Measurements from ENCODE around the gene NHLRC1.

NHLRC1 gene

DNA sequence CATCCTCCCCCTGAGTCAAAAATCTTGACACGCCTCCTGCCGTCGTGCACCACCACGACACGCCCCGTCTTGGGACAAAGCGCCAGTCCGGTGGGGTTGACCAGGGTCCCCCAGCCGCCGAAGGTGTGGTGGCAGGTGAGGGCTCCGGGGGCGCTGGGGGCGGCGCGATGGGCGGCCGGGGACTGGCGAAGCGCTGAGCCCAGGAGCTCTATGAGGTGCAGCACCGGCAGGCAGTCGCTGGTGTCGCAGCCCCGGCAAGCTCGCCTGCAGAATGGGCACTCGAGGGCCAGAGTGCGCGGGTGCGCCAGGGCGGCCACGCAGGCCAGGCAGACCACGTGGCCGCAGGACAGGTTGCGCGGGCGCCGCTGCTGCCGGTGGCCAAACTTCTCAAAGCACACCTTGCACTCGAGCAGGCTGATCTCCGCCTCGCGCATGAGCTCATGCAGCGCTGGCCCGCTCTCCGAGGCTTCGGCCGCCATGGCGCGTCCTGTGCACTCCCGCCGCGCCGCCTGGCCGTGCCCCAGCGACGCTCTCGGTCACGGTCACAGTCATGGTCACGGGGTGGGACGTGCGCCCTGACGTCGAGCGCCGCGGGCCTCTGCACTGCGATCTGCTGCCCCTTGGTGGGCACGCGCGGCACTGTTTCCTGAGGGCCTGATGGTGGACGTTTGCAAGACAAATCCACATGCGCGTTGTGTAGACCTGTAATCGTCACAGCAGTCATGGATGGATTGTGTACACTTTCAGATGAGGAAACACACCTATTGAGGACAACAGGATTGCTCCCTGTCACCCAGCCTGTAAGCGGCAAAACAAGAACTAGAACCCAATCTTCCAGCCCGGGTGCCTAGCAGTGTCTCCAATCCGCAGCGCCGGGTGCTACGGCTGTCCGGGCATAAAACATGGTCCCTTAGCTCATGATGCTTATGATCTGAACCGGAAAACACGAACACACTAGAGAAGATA, at the start of gene NHLRC1:
NHLRC1 (minus strand) TSS at position 550 of the 966 bp plus-strand sequence; CDS start at position 479, 71 bp downstream.
- peak; percentile 94 for TF ChIP-seq CTCF (IDR thresholded peaks at IDR 0.05)
- no peak for TF ChIP-seq ZFX (IDR thresholded peaks at IDR 0.05; ENCODE audit: borderline replicate concordance)
- H3K27ac ChIP-seq = peak within 1 kb of the TSS; percentile 70

DNA sequence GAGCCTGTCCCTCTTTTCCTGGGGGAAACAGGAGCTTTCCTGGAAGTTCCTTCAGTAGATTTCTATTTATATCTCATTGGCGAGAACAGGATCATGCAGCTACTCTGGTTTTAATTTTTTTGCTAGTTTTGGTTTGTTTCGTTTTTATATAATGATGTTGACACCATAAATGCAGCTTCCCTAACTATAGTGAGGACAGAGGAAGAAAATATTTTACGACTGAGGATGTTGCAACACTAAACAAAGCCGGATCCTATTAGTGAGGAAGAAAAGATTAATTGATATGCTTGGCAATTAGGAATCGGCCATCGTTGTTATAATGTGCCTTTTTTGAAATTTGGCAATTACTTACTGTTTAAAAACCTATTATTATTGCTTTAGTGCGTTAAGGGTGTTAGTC, 49.4 kb upstream of the NHLRC1 start:
- H3K27ac ChIP-seq = no peak overlapping the region
- TF ChIP-seq ZFX (IDR thresholded peaks at IDR 0.05; ENCODE audit: borderline replicate concordance) (no peak), CTCF (IDR thresholded peaks at IDR 0.05) (no peak)

DNA sequence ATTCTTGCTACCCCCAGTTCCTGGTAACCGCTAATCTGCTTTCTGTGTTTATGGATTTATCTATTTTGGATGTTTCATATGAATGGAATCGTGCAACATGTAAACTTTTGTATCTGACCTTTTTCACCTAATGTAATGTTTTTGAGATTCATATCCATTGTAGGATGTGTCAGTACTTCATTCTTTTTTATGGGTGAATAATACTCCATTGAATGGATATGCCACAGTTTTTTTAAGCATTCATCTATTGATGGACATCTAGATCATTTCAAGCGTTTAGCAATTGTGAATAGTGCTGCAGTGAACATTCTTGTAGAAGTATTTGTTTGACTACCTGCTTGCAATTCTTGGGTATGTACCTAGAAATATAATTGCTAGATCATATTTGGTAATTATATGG, 45.8 kb upstream of the NHLRC1 start:
- TF ChIP-seq ZFX (IDR thresholded peaks at IDR 0.05; ENCODE audit: borderline replicate concordance) = no peak
- TF ChIP-seq CTCF (IDR thresholded peaks at IDR 0.05) = no peak
- H3K27ac ChIP-seq = no peak overlapping the region

DNA sequence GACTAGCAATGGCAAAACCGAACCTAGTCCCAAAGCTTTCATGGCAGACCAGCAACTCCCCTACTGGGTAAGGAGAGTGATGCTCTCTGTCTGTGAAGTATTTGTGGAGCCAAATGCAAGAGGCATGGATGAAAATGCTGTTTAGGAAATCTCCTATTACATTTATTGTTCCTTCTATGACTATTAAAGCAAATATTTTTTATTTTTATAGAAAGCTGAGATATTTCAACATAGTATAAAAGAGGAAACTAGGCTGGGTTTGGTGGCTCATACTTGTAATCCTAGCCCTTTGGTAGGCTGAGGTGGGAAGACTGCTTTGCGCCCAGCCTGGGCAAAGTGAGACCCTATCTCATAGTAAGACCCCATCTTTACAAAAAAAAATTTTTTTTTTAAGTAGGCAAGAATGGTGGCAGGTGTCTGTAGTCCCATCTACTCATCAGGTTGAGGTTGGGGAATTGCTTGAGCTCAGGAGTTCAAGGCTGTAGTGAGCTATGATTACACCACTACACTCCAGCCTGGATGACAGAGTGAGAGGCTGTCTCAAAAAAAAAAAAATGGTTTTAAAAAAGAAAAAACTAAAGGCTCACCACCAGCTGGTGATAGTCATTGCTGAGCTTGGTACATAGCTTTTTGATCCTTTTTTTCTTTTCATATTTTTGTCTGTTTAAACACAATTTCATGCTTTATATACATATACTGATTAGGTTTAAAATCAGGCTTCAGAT, 44.0 kb upstream of the NHLRC1 start:
- no peak overlapping the region for H3K27ac ChIP-seq

GRCh38 chr6:18165751-18166150, 43.3 kb upstream of the NHLRC1 start:
- TF ChIP-seq ZFX (IDR thresholded peaks at IDR 0.05; ENCODE audit: borderline replicate concordance) (no peak), CTCF (IDR thresholded peaks at IDR 0.05) (no peak)
- no peak overlapping the region for H3K27ac ChIP-seq

More for the DNA sequence above, 44.0 kb upstream of the NHLRC1 start:
- TF ChIP-seq CTCF (IDR thresholded peaks at IDR 0.05) = no peak
- TF ChIP-seq ZFX (IDR thresholded peaks at IDR 0.05; ENCODE audit: borderline replicate concordance) = no peak

- H3K27ac ChIP-seq = no peak overlapping the region
- TF ChIP-seq ZFX (IDR thresholded peaks at IDR 0.05; ENCODE audit: borderline replicate concordance) (no peak), CTCF (IDR thresholded peaks at IDR 0.05) (no peak)
These were observed 39.9 kb upstream of the NHLRC1 start for GRCh38 chr6:18162401-18162800.

All from 22Rv1 (cell line).